NOMO-1 treated with dmso at 0.1 percent for 144 hours (cell line): ENCODE data around the gene PGAP1.
"Not testable (repeated sequence)": the region's sequence is repeated elsewhere in the genome, so short reads cannot be mapped to it uniquely, and the experiment has no call there.

Source experiments
- DNase-seq: peaks from one replicate; lab custom pipeline; 2025; ENCODE audit not compliant: unreplicated experiment; lab: John Stamatoyannopoulos, UW

The PGAP1 gene

DNA sequence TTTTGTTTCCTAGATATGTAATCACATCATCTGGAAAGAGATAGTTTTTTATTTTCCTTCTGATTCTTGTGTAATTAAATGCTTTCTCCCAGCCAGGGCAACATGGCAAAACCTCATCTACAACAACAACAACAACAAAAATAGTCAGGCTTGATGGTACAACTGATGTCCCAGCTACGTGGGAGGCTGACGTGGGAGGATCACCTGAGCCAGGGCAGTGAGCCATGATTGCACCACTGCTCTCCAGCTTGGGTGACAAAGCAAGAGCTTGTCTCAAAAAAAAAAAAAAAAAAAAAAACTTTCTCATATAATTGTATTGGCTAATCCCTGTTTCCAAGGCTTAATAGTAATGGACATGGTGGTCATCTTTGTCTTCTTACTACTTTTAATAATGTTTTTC is 26.4 kb upstream of the PGAP1 start:
- no peak for DNase-seq

DNA sequence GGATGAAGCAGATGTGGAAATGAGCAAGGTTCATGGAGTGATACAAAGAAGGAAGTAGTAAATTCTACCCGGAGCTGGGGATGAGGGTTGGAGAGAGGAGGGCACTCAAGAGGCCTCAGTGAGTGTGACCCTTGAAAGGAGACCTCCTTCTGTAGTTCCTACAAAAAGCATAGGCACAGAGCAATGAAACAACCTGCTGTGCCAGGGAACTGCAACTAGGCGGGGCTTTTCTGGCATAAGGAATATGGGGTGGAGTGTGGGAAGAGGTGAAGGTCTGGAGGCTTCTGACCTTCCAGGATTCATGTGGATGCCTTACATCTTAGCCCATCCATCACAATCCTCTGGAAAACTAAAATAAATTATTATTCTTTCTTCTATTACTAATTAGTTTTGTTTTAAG is 25.5 kb upstream of the PGAP1 start:
- no peak for DNase-seq

DNA sequence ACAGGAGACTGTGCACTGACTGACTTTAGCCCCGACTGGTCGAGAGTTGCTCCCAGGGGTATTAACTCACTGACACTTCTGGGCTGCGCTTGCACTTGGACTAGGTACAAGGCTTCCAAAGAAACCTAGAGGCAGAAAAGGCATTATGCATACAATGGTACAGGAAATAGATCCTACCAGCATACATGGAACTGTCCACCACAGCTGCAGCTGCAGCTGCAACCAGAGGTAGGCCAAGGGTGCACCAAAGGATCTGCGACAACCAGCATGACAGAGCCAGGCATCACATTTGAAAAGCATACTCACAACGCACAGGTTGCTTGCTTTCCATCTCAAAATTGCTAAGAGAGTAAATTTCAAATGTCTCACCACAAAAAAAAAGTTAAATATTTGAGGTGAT is 22.6 kb upstream of the PGAP1 start:
- DNase-seq: no peak

DNA sequence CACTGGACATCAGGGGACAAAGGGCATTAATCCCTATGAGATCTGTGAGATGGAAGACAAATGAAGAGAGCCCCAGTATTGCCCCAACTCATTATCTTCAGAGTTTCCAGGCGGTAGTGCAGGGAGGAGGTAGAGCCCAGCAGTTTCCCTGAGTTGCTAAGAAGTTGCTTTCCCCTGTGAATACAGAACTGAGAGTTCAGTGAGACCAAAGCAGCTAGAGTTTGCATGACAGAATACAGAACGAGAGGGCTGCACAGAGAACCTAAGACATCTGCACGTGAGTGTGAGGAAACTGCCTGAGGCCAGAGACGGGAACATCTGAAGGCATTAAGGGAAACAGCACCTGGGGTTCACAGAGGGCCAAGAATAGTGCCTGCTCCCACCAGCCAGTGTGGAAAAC is 18.1 kb upstream of the PGAP1 start:
- DNase-seq: no peak

DNA sequence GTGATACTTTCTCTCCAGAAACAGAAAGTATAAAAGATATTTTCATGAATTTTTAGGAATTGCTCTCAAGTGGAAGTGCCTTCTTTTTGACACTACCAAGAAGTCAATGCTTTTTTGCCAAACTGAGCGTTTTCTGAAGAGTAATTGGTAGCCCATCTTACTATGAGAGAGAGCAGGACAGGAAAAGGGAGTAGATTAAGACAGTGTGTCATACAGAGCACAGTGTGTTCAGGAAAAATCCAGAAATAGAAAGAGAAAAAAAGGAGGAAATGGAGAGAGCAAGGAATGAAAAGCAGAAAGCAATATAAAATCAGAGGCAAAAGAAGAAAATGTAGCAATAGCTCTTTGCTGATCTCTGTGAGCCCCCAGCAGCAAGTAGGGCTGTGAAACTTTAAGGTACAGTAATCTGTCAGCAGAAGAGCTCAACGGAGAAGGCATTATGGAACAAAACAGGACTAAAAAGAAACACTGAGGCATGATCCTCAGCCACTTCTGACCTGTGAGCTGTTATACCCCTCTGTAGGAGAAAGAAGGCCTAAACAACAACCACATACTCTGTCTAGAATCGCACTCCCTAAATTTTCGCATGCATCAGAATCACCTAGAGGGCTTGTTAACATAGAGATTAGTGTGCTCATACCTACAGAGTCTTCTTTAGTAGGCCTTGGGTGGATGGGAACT is 15.0 kb upstream of the PGAP1 start:
- DNase-seq: no peak

DNA sequence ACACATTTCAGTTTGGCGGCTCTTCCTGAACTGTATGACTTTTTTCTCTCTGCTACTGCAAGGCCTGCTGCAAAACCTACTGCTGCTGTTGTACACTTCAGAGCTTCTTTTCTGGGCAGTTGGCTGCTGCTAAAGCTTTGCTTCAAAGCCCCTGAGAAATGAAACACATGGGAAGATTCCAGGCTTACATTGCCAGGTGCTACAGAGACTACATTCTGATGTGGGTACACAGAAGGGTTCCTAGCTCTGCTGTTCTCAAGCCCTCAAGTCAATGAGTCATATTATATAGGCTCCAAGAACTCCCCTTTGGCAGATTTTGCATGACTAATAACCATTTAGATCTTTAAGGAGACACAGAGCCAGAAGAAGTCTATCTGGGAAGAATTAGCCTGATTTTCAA is 12.9 kb upstream of the PGAP1 start:
- DNase-seq: no peak

DNA sequence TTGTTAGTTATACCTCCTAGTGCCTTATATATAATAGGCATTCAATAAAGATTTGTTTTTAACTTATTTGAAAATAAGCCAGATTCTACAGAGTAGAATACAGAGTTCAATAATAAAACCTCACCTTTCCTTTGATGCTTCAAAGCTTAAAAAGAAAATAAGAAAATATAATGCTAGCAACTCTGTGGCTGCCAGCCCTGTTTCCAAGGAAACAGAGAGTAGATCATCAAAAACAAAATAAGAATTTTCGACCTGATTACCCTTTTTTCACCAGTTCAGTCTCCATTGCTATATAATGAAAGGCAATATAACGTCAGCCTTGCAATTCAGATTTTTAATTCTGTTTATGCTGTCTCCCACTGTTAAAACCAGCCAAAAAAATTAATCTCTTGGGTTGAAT is 8.9 kb upstream of the PGAP1 start:
- no peak for DNase-seq

DNA sequence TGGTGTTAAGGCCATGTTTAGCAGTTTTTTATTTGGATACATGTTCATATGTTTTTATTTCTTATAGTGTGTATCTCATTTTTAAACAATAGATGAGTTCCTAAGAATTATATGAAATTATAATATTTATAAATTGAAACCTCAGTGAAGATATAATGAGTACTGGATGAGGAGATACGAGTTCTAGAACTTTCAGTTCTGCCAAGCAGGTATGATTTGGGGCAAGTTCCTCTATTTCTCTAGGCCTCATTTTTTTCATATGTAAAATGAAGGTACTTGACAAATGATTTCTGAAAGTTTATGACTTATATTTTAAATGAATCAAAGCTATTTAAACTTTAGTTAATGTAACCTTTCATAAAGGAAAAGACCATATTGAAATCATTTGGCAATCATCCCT is 8.2 kb upstream of the PGAP1 start:
- no peak for DNase-seq

DNA sequence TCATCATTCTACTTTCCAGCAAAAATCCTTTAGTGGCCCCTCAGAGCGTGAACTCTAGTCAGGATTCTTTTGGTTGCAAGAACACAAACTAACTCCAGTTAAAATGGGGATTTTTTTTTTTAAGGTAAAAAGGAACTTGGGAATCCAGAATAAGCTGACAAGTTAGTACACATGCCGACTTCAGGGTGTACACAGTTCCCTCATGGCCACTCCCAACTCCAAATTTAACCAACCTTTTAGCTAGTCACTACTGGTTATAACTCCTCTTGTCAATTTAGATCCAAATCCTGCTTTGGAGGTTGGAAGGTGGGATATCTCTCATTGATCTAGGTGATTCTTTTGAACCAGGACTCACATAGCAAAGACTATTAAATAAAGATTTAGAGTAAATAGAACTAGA is 5.0 kb upstream of the PGAP1 start:
- DNase-seq: no peak

DNA sequence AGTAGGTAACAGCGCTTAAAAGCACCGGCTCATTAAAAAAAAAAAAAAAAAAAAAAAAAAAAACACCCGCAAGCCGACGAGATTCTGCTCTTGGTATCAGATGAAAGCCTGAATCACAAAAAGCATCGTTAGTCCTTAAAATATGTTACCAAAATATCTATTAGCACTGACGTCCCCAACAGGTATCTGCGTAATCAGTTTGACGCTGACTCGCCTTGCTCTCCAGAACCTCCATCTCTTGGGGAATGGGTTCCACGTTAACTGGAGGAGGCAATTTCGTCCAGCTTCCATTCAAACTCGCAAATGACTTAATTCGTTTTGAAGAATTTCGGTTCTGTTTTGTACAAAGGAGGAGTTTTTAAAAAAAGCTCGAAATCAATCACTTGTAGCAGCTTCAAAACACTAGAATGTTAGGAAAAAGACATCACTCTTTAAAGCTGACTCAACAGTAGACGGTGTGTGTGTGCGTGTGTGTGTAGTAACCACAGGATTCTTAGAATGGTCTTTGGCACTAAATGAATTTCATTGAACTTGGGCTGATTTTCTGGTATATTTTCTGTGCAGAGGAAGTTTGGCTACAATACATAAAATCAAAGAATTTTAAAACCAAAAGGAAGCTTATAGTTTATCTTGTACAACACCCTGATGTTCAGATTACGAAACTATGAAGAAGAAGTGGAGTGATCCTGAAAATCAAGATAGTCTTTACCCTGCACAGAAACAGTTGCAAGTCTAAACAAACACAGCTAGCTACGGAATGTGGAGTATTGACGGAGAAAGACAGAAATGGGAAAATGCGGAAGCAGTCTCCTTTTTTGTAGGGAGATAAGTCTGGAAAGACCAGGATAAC is 1.1 kb upstream of the PGAP1 start:
- DNase-seq: no peak

DNA sequence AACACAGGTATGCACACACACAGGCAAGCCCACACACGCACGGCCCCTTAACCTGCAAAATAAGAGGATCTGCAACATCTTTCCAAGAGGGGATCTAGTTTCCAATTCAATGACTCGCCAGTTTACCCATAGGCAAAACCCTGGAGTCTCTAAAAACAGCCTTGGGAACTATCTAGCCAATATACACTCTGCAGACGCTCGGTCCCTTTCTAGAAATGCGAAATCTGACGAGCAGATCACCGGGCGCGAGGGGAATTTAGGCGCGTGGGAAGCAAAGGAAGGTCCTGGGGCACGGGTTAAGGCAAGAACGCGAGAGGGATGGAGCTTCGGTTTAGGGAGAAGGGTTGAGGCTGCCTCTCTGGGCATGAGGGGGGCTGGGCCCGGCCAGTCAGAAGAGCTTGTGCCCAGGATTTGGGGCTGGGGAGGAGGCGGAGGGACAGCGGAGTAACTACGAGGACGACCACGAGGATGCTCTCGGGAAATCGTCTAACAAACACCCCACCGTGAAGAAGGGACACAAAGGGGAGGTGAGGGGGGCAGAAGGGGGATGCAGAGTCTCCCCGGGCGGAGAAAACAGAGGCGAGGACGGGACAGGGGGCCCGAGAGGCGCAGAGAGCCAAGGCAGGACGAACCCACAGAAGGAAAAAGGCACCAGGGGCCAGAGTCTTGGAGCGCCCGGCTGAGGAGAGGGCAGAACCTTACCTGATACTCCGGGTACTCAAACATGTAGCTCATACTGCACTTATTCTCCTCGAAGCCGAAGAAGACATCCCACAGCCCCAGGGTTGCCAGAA is 542 bp downstream of the PGAP1 start:
- DNase-seq: no peak

DNA sequence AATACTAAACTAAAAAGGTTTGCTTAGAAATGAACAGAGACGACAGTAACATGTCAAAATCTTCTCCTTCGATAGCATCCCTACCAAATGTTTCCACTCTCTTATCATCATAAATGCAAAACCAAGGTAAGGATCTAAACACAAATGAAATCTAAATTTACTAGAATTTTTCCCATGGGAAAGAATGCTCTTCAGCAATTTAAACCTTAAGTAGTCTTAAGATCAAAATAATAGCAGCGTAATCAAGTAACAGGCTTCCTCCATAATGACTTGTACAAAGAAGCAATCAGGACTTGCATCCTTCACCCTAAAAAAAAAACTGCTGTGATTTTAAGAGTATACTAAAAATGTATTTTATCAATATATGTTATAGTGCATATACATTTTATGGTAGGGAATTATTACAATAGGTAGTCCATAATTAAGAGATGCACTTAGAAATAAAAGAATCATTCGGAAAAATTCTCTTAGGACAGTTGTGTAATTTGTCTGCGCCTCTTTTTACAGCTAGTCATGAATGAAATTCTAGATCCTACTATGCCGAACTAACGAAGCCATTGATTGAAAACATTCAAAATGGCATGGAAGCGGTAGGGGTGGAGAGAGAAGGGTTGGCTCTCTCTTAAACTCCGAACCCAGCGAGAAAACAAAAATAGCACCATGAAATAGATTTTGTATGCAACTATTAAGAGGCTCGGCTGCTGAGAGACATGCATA is 1.3 kb downstream of the PGAP1 start:
- DNase-seq: no peak

DNA sequence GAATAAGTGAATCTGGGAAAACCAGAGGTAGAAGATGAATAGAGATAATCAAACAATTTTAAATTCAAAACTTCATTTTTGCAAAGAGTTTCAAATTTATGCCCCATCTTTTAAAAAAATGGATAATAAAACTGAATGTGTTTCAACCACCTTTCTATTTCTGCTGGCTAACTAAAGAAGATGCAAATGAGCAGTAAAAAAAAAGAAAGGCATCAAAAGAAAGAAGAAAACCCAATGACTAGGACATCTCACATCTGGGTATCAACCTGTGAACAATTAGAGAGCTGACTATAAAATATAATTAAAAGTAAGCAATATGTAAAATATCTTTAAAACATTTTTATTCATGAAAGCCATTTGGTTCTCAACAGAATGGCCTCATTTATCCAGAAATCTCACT is 2.5 kb downstream of the PGAP1 start:
- DNase-seq: no peak

DNA sequence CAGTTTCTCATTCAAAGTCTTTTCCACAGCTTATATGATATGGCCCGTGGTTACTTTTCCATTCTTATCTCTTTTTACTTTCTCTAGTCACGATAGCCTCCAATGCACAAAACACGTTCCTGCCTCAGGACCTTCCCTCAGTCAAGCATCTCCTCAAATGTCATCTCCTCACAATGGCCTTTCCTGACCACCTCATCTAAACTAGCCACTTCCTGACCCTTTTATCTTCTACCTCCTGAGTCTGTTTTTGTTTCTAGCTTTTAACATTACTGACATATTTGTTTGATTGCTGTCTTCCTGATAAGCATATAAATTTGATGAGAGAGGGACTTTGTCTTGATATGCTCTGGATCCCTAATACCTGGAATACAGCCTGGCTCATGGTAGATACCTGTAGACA is 7.6 kb downstream of the PGAP1 start:
- no peak for DNase-seq

DNA sequence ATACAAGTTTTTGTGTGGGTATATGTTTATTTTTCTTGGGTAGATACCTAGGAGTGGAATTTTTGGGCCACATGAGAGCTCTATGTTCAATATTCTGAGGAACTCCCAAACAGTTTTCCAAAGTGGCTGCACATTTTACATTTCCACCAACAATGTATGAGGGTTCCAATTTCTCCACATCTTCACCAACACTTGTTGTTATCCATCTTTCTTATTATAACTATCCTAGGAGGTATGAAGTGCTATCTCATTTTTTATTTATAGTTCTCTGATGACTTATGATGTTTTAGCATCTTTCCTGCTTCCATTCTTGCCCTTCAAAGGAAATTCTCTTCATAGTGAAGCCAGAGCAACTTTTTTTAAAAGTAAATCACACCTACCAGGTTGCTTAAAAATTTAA is 8.7 kb downstream of the PGAP1 start:
- no peak for DNase-seq

DNA sequence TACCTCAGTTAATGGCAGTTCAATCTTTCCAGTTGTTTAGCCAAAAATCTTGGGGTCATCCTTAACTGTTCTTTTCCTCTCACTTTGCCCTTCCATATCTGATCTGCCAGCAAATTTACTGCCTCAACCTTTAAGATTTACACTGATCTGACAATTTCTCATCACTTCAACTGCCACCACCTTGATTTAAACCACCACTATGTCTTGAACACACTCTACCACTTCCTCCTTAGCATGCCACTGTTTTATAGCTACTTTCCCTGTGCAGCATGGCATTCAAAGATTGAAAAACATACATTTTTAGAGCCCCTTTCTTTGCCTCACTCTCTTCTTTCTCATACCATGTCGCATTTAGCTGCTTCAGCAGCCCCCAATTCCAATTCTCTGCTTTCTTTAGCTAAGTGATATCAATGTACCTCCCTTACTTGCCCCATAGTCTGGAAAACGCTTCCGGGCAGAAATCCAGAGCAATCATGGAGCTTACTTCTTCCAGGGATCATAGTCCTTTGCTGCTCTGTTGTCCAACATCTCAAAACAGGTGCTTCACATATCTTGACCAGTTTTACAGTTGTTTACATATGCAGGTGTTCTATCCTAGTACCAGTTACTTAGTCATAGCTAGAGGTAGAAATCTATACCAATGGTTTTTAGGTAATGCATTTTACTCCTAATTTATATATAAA is 10.9 kb downstream of the PGAP1 start:
- DNase-seq: no peak

DNA sequence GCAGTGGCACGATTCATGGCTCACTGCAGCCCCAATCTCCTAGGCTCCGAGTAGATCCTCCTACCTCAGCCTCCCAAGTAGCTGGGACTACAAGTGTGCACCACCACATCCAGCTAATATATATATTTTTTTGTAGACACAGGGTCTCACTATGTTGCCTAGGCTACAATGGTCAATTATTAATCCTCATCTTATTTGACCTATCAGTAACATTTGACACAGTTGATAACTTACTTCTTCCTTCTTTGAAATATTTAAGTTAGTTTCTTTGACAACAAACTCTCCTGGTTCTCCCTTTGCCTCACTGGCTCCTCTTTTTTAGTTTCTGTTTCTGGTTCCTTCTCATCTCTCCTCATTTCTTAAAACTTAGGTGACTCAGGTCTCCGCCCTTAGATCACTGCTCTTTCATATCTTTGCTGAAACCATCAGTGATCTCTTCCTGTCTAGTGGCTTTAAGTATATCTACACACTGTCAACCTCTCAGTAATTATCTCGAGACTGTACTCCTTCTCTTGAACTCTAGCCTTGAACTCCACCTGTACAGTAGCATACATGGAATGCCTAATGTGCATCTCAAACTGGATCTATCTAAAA is 11.5 kb downstream of the PGAP1 start:
- DNase-seq: peak; percentile 56

DNA sequence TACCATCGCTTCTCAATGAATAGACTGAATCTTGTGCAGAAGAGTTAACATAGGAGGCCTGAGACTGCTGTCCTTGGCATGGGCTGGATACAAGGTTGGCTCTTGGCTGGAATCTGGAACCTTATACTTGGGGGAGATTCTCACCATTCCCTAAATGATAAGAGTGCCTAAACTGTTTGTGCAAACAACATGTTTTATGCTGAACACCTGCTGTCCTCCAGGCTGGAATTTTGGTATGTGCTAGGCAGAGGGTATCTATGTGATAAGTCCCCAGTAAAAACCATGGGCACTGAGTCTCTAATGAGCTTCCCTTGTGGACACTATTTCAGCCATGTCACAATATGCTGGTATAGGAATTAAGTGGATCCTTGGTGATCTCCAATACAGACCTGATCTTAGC is 12.8 kb downstream of the PGAP1 start:
- no peak for DNase-seq

DNA sequence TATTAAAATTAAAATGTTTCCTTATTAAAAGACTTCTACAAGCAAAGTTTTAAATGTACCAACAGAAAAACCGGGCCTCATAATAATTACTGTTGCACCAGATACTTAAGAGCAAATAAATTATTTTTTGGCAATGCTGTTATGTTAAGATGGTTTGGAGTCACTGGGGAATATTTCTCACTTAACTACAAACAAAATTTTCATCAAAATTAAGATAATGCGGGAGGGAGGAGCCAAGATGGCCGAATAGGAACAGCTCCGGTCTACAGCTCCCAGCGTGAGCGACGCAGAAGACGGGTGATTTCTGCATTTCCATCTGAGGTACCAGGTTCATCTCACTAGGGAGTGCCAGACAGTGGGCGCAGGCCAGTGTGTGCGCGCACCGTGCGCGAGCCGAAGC is 21.1 kb downstream of the PGAP1 start:
- DNase-seq: not testable (repeated sequence)

DNA sequence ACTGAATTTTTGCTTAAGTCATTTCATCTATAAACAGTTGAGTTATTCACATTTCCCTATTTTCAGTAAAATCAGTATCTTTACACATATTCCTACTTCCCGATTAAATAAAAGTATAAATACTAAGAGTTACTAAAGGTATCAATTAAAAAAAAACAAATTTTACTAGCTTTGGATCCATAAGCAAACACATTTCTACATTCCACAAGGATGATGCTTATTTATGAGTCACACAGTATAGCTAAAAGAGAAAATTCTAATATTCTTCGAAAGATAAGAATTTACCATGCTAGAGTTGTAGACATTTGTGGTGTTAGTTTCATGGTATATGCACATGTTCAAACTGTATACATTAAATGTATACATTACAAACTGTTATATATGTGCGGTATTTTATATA is 23.7 kb downstream of the PGAP1 start:
- DNase-seq: no peak
